Erythroblast (primary cell): Measurements from ENCODE around the gene L3MBTL4.

Experiments used
- GATA1 ChIP-seq: IDR thresholded peaks from 2 replicates; pipeline ENCODE4 v1.6.1; 2011; ENCODE audit warnings: low read depth, mild to moderate bottlenecking, control low read depth, low read length, moderate library complexity
- POLR2A ChIP-seq: IDR thresholded peaks from 2 replicates; pipeline ENCODE4 v1.6.1; 2011; ENCODE audit warnings: mild to moderate bottlenecking, low read length

GRCh38 chr18:6326566-6326965, 88.1 kb downstream of the L3MBTL4 start:
- TF ChIP-seq GATA1 (no peak), POLR2A (no peak)
